HG03439 (cell line): ENCODE results near the gene COA7.
A peak's percentile ranks its signal among the peaks of the same experiment; 100 is the strongest.
"Not testable (repeated sequence)": the region's sequence is repeated elsewhere in the genome, so short reads cannot be mapped to it uniquely, and the experiment has no call there.

Experiments used
- ATAC-seq: cut with Tn5 transposase; IDR thresholded peaks from one replicate; pipeline ENCODE4 v1.9.1; 2021; ENCODE audit warnings: mild to moderate bottlenecking, moderate library complexity; ENCODE audit not compliant: unreplicated experiment

COA7 gene

GRCh38 chr1:52697795-52698674 lies at the start of gene COA7:
COA7 (minus strand) TSS chr1:52698347; CDS start chr1:52698326, 21 bp downstream.
- peak; percentile 44 for ATAC-seq

- no peak for ATAC-seq
Measured at GRCh38 chr1:52747450-52747849, 49.3 kb upstream of the COA7 start.

GRCh38 chr1:52746189-52746588 lies 48.0 kb upstream of the COA7 start:
- no peak for ATAC-seq

GRCh38 chr1:52741259-52741658 lies 43.1 kb upstream of the COA7 start:
- no peak for ATAC-seq

GRCh38 chr1:52739699-52740467 lies 41.7 kb upstream of the COA7 start:
- ATAC-seq = no peak

GRCh38 chr1:52738893-52739292 lies 40.7 kb upstream of the COA7 start:
- no peak for ATAC-seq

- ATAC-seq = no peak
Measured at GRCh38 chr1:52738148-52738547, 40.0 kb upstream of the COA7 start.

GRCh38 chr1:52735371-52735770 lies 37.2 kb upstream of the COA7 start:
- not testable (repeated sequence) for ATAC-seq

GRCh38 chr1:52733368-52733767 lies 35.2 kb upstream of the COA7 start:
- ATAC-seq = no peak

- ATAC-seq = no peak
Measured at GRCh38 chr1:52727956-52728656, 30.0 kb upstream of the COA7 start.

GRCh38 chr1:52727114-52727586 lies 29.0 kb upstream of the COA7 start:
- ATAC-seq = no peak

- peak; percentile 90 for ATAC-seq
Measured at GRCh38 chr1:52726265-52727113, 28.3 kb upstream of the COA7 start, which contains the start of gene ZYG11B. ZYG11B (plus strand) TSS chr1:52726453; CDS start chr1:52726654, 201 bp downstream.

GRCh38 chr1:52725903-52726264 lies 27.7 kb upstream of the COA7 start:
- no peak for ATAC-seq

- ATAC-seq = no peak
Measured at GRCh38 chr1:52723260-52723659, 25.1 kb upstream of the COA7 start.

- ATAC-seq = not testable (repeated sequence)
Measured at GRCh38 chr1:52715296-52715695, 17.1 kb upstream of the COA7 start.

- ATAC-seq = no peak
Measured at GRCh38 chr1:52713590-52713989, 15.4 kb upstream of the COA7 start.

- ATAC-seq = no peak
Measured at GRCh38 chr1:52709016-52709415, 10.9 kb upstream of the COA7 start.

- no peak for ATAC-seq
Measured at GRCh38 chr1:52707927-52708655, 9.9 kb upstream of the COA7 start.
